Stomach (tissue), 4 donors: ENCODE measurements around the gene PHKA2.

Source experiments
- EP300 ChIP-seq: sonication (generic); formaldehyde crosslinking; IDR thresholded peaks from one replicate; pipeline ENCODE4 v1.6.1; 2017; ENCODE audit warnings: antibody characterized with exemption
- POLR2A ChIP-seq, 4 donors: fragments of 450-650 bp; IDR thresholded peaks; one replicate each; pipeline ENCODE4 v1.6.1; 2016; ENCODE audit warnings: antibody characterized with exemption in 4 of 4, control low read depth in 2 of 4, mild to moderate bottlenecking in 1 of 4, moderate library complexity in 1 of 4
- POLR2AphosphoS5 ChIP-seq, 3 donors: sonication (generic); formaldehyde crosslinking; IDR thresholded peaks; one replicate each; pipeline ENCODE4 v1.6.1; 2016; ENCODE audit warnings: antibody characterized with exemption in 3 of 3
- TF ChIP-seq, protein P1 (sequence below), 7 experiments: fragments of 450-650 bp in 4 of 7; fragments of 200-600 bp in 3 of 7; sonication (generic) in 3 of 7; IDR thresholded peaks; one replicate each; pipeline ENCODE4 v1.5.1; 2016 to 2019; ENCODE audit warnings: antibody characterized with exemption in 7 of 7, control low read depth in 2 of 7, mild to moderate bottlenecking in 1 of 7

DNA sequence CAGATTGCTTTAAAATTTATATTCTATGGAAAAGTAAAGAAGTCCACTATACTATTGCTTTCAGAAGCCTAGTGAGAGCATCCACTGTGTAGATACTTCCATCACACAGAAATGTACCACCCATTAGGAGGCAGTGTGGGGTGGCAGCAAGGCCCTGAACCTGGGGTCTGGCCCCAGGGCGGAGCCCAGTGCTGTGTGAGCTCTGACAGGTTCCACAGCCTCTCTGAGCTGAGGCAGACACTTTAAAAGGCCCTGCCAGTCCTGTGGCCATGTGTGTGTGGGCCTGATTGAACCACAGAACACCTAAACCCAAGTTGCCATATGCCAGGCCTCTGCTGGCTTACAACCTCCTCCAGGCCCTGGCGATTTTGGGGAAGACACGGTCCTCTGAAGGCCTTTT lies 49.2 kb downstream of the PHKA2 start:
- TF ChIP-seq EP300 (no peak), POLR2A (IDR thresholded peaks at IDR 0.05) (no peak), POLR2AphosphoS5 (IDR thresholded peaks at IDR 0.05) (no peak)
- TF ChIP-seq, protein P1, sequence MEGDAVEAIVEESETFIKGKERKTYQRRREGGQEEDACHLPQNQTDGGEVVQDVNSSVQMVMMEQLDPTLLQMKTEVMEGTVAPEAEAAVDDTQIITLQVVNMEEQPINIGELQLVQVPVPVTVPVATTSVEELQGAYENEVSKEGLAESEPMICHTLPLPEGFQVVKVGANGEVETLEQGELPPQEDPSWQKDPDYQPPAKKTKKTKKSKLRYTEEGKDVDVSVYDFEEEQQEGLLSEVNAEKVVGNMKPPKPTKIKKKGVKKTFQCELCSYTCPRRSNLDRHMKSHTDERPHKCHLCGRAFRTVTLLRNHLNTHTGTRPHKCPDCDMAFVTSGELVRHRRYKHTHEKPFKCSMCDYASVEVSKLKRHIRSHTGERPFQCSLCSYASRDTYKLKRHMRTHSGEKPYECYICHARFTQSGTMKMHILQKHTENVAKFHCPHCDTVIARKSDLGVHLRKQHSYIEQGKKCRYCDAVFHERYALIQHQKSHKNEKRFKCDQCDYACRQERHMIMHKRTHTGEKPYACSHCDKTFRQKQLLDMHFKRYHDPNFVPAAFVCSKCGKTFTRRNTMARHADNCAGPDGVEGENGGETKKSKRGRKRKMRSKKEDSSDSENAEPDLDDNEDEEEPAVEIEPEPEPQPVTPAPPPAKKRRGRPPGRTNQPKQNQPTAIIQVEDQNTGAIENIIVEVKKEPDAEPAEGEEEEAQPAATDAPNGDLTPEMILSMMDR (IDR thresholded peaks at IDR 0.05) = no peak
